Lower leg skin (tissue), 3 donors: ENCODE data around the gene ADGRL3.

Experiments
- POLR2A ChIP-seq, 2 donors: fragments of 450-650 bp; IDR thresholded peaks; one replicate each; pipeline ENCODE4 v1.6.1; 2016 to 2017; ENCODE audit warnings: antibody characterized with exemption in 2 of 2, mild to moderate bottlenecking in 1 of 2, moderate library complexity in 1 of 2
- TF ChIP-seq, protein P1 (sequence below), 3 donors: fragments of 450-650 bp; IDR thresholded peaks; one replicate each; pipeline ENCODE4 v1.5.1; 2016; ENCODE audit warnings: antibody characterized with exemption in 3 of 3, mild to moderate bottlenecking in 3 of 3, moderate library complexity in 2 of 3

DNA sequence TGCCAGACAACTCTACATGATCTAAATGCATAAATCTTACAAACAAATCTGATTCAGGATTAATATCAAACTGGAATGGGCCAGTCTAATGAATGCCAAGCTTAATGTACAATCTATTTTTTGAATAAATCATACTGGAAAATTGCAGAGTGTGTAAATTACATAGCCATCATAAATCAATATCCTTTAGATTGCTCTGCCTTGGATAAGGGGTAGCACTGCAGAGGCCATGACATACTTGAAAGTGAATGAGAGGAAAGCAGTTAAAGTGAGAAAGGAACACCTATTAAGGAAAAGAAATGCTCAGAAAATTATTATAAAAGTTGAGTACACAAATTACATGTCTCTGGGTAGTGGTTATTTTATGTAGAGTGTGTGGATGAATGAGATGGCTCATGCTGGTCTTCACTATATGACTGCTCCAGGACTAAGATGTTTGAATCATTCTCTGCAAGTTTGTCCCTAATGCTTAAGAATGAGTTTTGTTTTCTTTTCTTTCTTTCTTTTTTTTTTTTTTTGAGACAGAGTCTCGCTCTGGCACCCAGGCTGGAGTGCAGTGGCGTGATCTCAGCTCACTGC is 100.2 kb downstream of the ADGRL3 start:
- TF ChIP-seq, protein P1, sequence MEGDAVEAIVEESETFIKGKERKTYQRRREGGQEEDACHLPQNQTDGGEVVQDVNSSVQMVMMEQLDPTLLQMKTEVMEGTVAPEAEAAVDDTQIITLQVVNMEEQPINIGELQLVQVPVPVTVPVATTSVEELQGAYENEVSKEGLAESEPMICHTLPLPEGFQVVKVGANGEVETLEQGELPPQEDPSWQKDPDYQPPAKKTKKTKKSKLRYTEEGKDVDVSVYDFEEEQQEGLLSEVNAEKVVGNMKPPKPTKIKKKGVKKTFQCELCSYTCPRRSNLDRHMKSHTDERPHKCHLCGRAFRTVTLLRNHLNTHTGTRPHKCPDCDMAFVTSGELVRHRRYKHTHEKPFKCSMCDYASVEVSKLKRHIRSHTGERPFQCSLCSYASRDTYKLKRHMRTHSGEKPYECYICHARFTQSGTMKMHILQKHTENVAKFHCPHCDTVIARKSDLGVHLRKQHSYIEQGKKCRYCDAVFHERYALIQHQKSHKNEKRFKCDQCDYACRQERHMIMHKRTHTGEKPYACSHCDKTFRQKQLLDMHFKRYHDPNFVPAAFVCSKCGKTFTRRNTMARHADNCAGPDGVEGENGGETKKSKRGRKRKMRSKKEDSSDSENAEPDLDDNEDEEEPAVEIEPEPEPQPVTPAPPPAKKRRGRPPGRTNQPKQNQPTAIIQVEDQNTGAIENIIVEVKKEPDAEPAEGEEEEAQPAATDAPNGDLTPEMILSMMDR (IDR thresholded peaks at IDR 0.05), result no peak
- no peak for TF ChIP-seq POLR2A (IDR thresholded peaks at IDR 0.05)
